ENCODE data around the gene CLCN4. TPM values are rescaled to one million over a fixed set of nuclear protein-coding genes. Genes with fewer than 3 reads are reported as not detected.

The CLCN4 gene
- total RNA-seq, 2 donors from 2014 or later: 0.50 to 15.3 TPM

GRCh38 chrX:10193587-10193986 lies 36.8 kb downstream of the CLCN4 start:
- Histone ChIP-seq H3K27me3 (replicated peaks; ENCODE audit: insufficient read depth) (no peaks in the 10 kb centered on the region), H3K4me1 (replicated peaks) (no peaks in the 10 kb centered on the region), H3K27ac (no peak overlapping the region), H3K9me3 (no peaks in the 10 kb centered on the region), H3K4me3 (no peak overlapping the region), H3K36me3 (no peaks in the 10 kb centered on the region)
- intact Hi-C loops (cut with DNase I): loop anchor here (5.0 to 10.0 kb wide), 2 partner anchors 421 to 529 kb away; no protein-coding TSS in a partner anchor
- TF ChIP-seq POLR2AphosphoS5 (IDR thresholded peaks at IDR 0.05): no peak
- no peak for TF ChIP-seq CTCF (IDR thresholded peaks at IDR 0.05)
- TF ChIP-seq POLR2A (IDR thresholded peaks at IDR 0.05): no peak
- no peak for DNase-seq (ENCODE audit: low spot score)

GRCh38 chrX:10195425-10195824 lies 38.6 kb downstream of the CLCN4 start:
- no peak for TF ChIP-seq POLR2AphosphoS5 (IDR thresholded peaks at IDR 0.05)
- TF ChIP-seq POLR2A (IDR thresholded peaks at IDR 0.05): no peak
- TF ChIP-seq CTCF (IDR thresholded peaks at IDR 0.05): no peak
- WGBS: 96% methylated on average over 4 of the region's 4 CpGs
- intact Hi-C loops (cut with DNase I): loop anchor here (10.0 kb wide), 1 partner anchor 419 kb away; no protein-coding TSS in a partner anchor
- H3K27me3 ChIP-seq (replicated peaks; ENCODE audit: insufficient read depth): no peaks in the 10 kb centered on the region
- H3K4me3 ChIP-seq: no peak overlapping the region
- H3K36me3 ChIP-seq: no peaks in the 10 kb centered on the region
- H3K27ac ChIP-seq: no peak overlapping the region
- H3K4me1 ChIP-seq (replicated peaks): no peaks in the 10 kb centered on the region
- no peak for DNase-seq (ENCODE audit: low spot score)
- no peaks in the 10 kb centered on the region for H3K9me3 ChIP-seq

GRCh38 chrX:10195947-10196346 lies 39.2 kb downstream of the CLCN4 start:
- Histone ChIP-seq H3K4me1 (replicated peaks) (no peaks in the 10 kb centered on the region), H3K27ac (no peak overlapping the region), H3K36me3 (no peaks in the 10 kb centered on the region), H3K4me3 (no peak overlapping the region), H3K9me3 (no peaks in the 10 kb centered on the region), H3K27me3 (replicated peaks; ENCODE audit: insufficient read depth) (no peaks in the 10 kb centered on the region)
- intact Hi-C loops (cut with DNase I): loop anchor here (10.0 kb wide), 1 partner anchor 419 kb away; no protein-coding TSS in a partner anchor
- no peak for DNase-seq (ENCODE audit: low spot score)
- TF ChIP-seq POLR2A (IDR thresholded peaks at IDR 0.05) (no peak), CTCF (IDR thresholded peaks at IDR 0.05) (no peak), POLR2AphosphoS5 (IDR thresholded peaks at IDR 0.05) (no peak)

- no peak for DNase-seq (ENCODE audit: low spot score)
- Histone ChIP-seq H3K36me3 (no peaks in the 10 kb centered on the region), H3K9me3 (no peaks in the 10 kb centered on the region), H3K4me1 (replicated peaks) (no peaks in the 10 kb centered on the region), H3K27ac (no peak overlapping the region), H3K27me3 (replicated peaks; ENCODE audit: insufficient read depth) (no peaks in the 10 kb centered on the region), H3K4me3 (no peak overlapping the region)
- 82% methylated on average over 17 of the region's 18 CpGs for WGBS
- intact Hi-C loops (cut with DNase I): loop anchor here (10.0 kb wide), 1 partner anchor 417 kb away; no protein-coding TSS in a partner anchor
- no peak for TF ChIP-seq CTCF (IDR thresholded peaks at IDR 0.05)
- TF ChIP-seq POLR2A (IDR thresholded peaks at IDR 0.05): no peak
- TF ChIP-seq POLR2AphosphoS5 (IDR thresholded peaks at IDR 0.05): no peak
Observed at GRCh38 chrX:10197279-10198210, 40.8 kb downstream of the CLCN4 start.
